Measurements from ENCODE around the gene FKBP2.

DNA sequence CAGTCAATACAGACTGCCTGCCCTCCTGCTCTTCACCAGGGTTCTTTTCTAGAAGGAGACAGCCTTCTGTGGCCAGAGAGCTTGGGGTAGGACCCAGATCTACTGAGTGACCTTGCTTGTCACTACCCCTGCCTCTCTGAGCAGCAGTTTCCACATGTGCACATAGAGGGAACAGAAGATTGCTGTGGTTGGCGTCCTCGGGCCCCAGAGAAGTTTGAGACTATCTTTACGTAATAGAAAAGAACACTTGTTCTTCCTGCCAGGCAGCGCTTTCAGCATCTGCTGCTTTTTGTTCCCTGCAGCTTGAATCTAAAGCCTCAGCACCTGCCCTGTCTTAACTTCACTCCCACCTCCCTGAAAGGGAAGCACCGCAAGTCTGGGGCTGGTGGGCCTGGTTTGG, 1.9 kb upstream of the FKBP2 start:
- TF ChIP-seq, protein P1, sequence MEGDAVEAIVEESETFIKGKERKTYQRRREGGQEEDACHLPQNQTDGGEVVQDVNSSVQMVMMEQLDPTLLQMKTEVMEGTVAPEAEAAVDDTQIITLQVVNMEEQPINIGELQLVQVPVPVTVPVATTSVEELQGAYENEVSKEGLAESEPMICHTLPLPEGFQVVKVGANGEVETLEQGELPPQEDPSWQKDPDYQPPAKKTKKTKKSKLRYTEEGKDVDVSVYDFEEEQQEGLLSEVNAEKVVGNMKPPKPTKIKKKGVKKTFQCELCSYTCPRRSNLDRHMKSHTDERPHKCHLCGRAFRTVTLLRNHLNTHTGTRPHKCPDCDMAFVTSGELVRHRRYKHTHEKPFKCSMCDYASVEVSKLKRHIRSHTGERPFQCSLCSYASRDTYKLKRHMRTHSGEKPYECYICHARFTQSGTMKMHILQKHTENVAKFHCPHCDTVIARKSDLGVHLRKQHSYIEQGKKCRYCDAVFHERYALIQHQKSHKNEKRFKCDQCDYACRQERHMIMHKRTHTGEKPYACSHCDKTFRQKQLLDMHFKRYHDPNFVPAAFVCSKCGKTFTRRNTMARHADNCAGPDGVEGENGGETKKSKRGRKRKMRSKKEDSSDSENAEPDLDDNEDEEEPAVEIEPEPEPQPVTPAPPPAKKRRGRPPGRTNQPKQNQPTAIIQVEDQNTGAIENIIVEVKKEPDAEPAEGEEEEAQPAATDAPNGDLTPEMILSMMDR (IDR thresholded peaks at IDR 0.05) = no peak
- no peak for TF ChIP-seq EZH2phosphoT487 (IDR thresholded peaks at IDR 0.05)
- TF ChIP-seq EZH2 (IDR thresholded peaks at IDR 0.05) = no peak
